NB4 (cell line): ENCODE measurements around the gene ACOXL.

Source experiments
- CTCF ChIP-seq: IDR thresholded peaks from one replicate; pipeline ENCODE4 v1.5.1; 2012; ENCODE audit warnings: low read depth, low read length
- MAX ChIP-seq: IDR thresholded peaks from 2 replicates; pipeline ENCODE4 v1.6.1; 2011; ENCODE audit warnings: low read depth, low read length
- POLR2A ChIP-seq: IDR thresholded peaks from 2 replicates; pipeline ENCODE4 v1.6.1; 2011; ENCODE audit warnings: mild to moderate bottlenecking; ENCODE audit not compliant: insufficient read length; ENCODE audit errors: extremely low read depth

- TF ChIP-seq POLR2A, result no peak
- no peak for TF ChIP-seq CTCF
- no peak for TF ChIP-seq MAX
These were observed 410.9 kb downstream of the ACOXL start for GRCh38 chr2:111143107-111143842.
